Measurements from ENCODE around the gene VASH2. TPM values are rescaled to one million over a fixed set of nuclear protein-coding genes. Genes with fewer than 3 reads are reported as not detected.

VASH2 gene
- total RNA-seq, 1 experiment from 2014 or later, result 303 TPM

DNA sequence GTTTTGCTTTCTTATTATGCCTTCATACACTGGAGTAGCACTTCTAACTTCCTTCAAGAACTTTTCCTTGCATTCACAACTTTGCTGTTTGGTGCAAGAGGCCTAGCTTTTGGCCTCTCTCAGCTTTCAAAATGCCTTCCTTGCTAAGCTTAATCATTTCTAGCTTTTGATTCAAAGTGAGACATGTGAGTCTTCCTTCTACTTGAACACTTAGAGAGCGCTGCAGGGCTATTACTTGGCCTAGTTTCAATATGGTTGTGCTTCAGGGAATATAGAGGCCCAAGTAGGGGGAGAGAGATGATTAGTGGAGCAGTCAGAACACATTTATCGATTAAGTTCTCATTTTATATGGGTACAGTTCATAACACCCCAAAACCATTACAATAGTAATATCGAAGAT, 52.9 kb downstream of the VASH2 start:
- TF ChIP-seq MXD4 (CRISPR knock-in tag; IDR thresholded peaks at IDR 0.05; ENCODE audit: borderline replicate concordance) (no peak), ESRRA (CRISPR knock-in tag; IDR thresholded peaks at IDR 0.05; ENCODE audit: borderline replicate concordance) (no peak), FOXJ3 (CRISPR knock-in tag; IDR thresholded peaks at IDR 0.05; ENCODE audit: borderline replicate concordance) (no peak), EMX1 (CRISPR knock-in tag; IDR thresholded peaks at IDR 0.05) (no peak), ZNF416 (CRISPR knock-in tag; IDR thresholded peaks at IDR 0.05) (no peak), RORB (CRISPR knock-in tag; IDR thresholded peaks at IDR 0.05) (no peak), HMGA2 (CRISPR knock-in tag; IDR thresholded peaks at IDR 0.05) (no peak), ZNF219 (CRISPR knock-in tag; IDR thresholded peaks at IDR 0.05; ENCODE audit: borderline replicate concordance) (no peak), ELF4 (CRISPR knock-in tag; IDR thresholded peaks at IDR 0.05; ENCODE audit: low read depth) (no peak), FOXP1 (CRISPR knock-in tag; IDR thresholded peaks at IDR 0.05; ENCODE audit: borderline replicate concordance) (no peak), JAZF1 (CRISPR knock-in tag; IDR thresholded peaks at IDR 0.05) (no peak)
- TF ChIP-seq, protein P1, sequence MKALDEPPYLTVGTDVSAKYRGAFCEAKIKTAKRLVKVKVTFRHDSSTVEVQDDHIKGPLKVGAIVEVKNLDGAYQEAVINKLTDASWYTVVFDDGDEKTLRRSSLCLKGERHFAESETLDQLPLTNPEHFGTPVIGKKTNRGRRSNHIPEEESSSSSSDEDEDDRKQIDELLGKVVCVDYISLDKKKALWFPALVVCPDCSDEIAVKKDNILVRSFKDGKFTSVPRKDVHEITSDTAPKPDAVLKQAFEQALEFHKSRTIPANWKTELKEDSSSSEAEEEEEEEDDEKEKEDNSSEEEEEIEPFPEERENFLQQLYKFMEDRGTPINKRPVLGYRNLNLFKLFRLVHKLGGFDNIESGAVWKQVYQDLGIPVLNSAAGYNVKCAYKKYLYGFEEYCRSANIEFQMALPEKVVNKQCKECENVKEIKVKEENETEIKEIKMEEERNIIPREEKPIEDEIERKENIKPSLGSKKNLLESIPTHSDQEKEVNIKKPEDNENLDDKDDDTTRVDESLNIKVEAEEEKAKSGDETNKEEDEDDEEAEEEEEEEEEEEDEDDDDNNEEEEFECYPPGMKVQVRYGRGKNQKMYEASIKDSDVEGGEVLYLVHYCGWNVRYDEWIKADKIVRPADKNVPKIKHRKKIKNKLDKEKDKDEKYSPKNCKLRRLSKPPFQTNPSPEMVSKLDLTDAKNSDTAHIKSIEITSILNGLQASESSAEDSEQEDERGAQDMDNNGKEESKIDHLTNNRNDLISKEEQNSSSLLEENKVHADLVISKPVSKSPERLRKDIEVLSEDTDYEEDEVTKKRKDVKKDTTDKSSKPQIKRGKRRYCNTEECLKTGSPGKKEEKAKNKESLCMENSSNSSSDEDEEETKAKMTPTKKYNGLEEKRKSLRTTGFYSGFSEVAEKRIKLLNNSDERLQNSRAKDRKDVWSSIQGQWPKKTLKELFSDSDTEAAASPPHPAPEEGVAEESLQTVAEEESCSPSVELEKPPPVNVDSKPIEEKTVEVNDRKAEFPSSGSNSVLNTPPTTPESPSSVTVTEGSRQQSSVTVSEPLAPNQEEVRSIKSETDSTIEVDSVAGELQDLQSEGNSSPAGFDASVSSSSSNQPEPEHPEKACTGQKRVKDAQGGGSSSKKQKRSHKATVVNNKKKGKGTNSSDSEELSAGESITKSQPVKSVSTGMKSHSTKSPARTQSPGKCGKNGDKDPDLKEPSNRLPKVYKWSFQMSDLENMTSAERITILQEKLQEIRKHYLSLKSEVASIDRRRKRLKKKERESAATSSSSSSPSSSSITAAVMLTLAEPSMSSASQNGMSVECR (CRISPR knock-in tag; IDR thresholded peaks at IDR 0.05; ENCODE audit: borderline replicate concordance), result no peak
- TF ChIP-seq, protein P2, sequence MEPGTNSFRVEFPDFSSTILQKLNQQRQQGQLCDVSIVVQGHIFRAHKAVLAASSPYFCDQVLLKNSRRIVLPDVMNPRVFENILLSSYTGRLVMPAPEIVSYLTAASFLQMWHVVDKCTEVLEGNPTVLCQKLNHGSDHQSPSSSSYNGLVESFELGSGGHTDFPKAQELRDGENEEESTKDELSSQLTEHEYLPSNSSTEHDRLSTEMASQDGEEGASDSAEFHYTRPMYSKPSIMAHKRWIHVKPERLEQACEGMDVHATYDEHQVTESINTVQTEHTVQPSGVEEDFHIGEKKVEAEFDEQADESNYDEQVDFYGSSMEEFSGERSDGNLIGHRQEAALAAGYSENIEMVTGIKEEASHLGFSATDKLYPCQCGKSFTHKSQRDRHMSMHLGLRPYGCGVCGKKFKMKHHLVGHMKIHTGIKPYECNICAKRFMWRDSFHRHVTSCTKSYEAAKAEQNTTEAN (CRISPR knock-in tag; IDR thresholded peaks at IDR 0.05), result no peak
- TF ChIP-seq, protein P3, sequence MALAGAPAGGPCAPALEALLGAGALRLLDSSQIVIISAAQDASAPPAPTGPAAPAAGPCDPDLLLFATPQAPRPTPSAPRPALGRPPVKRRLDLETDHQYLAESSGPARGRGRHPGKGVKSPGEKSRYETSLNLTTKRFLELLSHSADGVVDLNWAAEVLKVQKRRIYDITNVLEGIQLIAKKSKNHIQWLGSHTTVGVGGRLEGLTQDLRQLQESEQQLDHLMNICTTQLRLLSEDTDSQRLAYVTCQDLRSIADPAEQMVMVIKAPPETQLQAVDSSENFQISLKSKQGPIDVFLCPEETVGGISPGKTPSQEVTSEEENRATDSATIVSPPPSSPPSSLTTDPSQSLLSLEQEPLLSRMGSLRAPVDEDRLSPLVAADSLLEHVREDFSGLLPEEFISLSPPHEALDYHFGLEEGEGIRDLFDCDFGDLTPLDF (CRISPR knock-in tag; IDR thresholded peaks at IDR 0.05), result no peak
- TF ChIP-seq, protein P4, sequence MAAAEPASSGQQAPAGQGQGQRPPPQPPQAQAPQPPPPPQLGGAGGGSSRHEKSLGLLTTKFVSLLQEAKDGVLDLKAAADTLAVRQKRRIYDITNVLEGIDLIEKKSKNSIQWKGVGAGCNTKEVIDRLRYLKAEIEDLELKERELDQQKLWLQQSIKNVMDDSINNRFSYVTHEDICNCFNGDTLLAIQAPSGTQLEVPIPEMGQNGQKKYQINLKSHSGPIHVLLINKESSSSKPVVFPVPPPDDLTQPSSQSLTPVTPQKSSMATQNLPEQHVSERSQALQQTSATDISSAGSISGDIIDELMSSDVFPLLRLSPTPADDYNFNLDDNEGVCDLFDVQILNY (CRISPR knock-in tag; IDR thresholded peaks at IDR 0.05), result no peak
- TF ChIP-seq, protein P5, sequence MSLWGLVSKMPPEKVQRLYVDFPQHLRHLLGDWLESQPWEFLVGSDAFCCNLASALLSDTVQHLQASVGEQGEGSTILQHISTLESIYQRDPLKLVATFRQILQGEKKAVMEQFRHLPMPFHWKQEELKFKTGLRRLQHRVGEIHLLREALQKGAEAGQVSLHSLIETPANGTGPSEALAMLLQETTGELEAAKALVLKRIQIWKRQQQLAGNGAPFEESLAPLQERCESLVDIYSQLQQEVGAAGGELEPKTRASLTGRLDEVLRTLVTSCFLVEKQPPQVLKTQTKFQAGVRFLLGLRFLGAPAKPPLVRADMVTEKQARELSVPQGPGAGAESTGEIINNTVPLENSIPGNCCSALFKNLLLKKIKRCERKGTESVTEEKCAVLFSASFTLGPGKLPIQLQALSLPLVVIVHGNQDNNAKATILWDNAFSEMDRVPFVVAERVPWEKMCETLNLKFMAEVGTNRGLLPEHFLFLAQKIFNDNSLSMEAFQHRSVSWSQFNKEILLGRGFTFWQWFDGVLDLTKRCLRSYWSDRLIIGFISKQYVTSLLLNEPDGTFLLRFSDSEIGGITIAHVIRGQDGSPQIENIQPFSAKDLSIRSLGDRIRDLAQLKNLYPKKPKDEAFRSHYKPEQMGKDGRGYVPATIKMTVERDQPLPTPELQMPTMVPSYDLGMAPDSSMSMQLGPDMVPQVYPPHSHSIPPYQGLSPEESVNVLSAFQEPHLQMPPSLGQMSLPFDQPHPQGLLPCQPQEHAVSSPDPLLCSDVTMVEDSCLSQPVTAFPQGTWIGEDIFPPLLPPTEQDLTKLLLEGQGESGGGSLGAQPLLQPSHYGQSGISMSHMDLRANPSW (CRISPR knock-in tag; conservative IDR thresholded peaks at IDR 0.05; ENCODE audit: low read depth), result no peak
- TF ChIP-seq, protein P6, sequence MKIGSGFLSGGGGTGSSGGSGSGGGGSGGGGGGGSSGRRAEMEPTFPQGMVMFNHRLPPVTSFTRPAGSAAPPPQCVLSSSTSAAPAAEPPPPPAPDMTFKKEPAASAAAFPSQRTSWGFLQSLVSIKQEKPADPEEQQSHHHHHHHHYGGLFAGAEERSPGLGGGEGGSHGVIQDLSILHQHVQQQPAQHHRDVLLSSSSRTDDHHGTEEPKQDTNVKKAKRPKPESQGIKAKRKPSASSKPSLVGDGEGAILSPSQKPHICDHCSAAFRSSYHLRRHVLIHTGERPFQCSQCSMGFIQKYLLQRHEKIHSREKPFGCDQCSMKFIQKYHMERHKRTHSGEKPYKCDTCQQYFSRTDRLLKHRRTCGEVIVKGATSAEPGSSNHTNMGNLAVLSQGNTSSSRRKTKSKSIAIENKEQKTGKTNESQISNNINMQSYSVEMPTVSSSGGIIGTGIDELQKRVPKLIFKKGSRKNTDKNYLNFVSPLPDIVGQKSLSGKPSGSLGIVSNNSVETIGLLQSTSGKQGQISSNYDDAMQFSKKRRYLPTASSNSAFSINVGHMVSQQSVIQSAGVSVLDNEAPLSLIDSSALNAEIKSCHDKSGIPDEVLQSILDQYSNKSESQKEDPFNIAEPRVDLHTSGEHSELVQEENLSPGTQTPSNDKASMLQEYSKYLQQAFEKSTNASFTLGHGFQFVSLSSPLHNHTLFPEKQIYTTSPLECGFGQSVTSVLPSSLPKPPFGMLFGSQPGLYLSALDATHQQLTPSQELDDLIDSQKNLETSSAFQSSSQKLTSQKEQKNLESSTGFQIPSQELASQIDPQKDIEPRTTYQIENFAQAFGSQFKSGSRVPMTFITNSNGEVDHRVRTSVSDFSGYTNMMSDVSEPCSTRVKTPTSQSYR (CRISPR knock-in tag; IDR thresholded peaks at IDR 0.05), result no peak
- TF ChIP-seq, protein P7, sequence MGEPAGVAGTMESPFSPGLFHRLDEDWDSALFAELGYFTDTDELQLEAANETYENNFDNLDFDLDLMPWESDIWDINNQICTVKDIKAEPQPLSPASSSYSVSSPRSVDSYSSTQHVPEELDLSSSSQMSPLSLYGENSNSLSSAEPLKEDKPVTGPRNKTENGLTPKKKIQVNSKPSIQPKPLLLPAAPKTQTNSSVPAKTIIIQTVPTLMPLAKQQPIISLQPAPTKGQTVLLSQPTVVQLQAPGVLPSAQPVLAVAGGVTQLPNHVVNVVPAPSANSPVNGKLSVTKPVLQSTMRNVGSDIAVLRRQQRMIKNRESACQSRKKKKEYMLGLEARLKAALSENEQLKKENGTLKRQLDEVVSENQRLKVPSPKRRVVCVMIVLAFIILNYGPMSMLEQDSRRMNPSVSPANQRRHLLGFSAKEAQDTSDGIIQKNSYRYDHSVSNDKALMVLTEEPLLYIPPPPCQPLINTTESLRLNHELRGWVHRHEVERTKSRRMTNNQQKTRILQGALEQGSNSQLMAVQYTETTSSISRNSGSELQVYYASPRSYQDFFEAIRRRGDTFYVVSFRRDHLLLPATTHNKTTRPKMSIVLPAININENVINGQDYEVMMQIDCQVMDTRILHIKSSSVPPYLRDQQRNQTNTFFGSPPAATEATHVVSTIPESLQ (CRISPR knock-in tag; IDR thresholded peaks at IDR 0.05), result no peak
- CTCF ChIA-PET, result no interaction called here
- ATAC-seq, result no peak
- Mint-ChIP-seq H3K4me3 (no peak overlapping the region), H3K9me3 (no peaks in the 10 kb centered on the region), H3K4me1 (peaks cover 7% of the 10 kb centered on the region), H3K36me3 (peaks cover 53% of the 10 kb centered on the region), H3K27me3 (ENCODE audit: low read depth) (no peaks in the 10 kb centered on the region), H3K27ac (no peak overlapping the region)
- POLR2A ChIA-PET, result interaction anchor here (0.6 to 0.8 kb wide), 2 partner anchors 13 to 193 kb away, joined by 3 to 4 read pairs; no protein-coding TSS in a partner anchor
- no peak for DNase-seq (ENCODE audit: low spot score)

All from WTC11 (cell line).